OCI-LY3 (cell line): ENCODE results near the gene PPP1R37.

Experiments
- EZH2phosphoT487 ChIP-seq: fragments of 200-600 bp; shearing (Covaris generic); IDR thresholded peaks from 2 replicates; pipeline ENCODE4 v1.6.1; 2018; ENCODE audit warnings: antibody characterized with exemption, mixed run types, low read depth
- TF ChIP-seq, protein P1 (sequence below): fragments of 200-600, 300-600 bp; sonication (generic); IDR thresholded peaks from 2 replicates; pipeline ENCODE4 v1.5.1; 2014; ENCODE audit warnings: antibody characterized with exemption, low read length, low read depth

DNA sequence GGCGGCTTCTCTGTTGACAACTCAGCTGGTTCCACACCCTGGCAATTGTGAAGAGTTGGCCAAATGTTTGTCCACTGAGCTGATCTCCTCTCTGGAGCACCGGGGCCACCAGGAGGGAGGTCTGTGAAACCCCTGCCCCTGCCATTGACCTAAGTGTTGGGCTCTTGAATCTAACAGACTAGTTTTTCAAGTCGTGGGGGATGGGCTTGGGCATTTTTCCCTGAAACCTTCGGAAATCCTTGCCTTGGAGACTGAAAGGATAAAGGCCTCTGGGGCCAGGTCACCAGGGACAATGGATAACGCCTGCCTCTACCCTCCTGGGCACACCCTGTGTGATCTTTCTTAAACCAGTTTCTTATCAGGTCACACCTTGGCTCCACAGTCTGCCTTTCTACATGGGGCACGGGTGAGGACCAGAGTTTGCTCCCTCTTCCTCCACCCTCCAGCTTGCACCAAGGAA, 13.0 kb upstream of the PPP1R37 start:
- TF ChIP-seq, protein P1, sequence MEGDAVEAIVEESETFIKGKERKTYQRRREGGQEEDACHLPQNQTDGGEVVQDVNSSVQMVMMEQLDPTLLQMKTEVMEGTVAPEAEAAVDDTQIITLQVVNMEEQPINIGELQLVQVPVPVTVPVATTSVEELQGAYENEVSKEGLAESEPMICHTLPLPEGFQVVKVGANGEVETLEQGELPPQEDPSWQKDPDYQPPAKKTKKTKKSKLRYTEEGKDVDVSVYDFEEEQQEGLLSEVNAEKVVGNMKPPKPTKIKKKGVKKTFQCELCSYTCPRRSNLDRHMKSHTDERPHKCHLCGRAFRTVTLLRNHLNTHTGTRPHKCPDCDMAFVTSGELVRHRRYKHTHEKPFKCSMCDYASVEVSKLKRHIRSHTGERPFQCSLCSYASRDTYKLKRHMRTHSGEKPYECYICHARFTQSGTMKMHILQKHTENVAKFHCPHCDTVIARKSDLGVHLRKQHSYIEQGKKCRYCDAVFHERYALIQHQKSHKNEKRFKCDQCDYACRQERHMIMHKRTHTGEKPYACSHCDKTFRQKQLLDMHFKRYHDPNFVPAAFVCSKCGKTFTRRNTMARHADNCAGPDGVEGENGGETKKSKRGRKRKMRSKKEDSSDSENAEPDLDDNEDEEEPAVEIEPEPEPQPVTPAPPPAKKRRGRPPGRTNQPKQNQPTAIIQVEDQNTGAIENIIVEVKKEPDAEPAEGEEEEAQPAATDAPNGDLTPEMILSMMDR, result no peak
- TF ChIP-seq EZH2phosphoT487, result no peak
